ENCODE results near the gene PERM1.
"Not testable (repeated sequence)": the region's sequence is repeated elsewhere in the genome, so short reads cannot be mapped to it uniquely, and the experiment has no call there.

PERM1 gene

GRCh38 chr1:978069-978834, 3.6 kb downstream of the PERM1 start:
- no peak for DNase-seq (ENCODE audit: low spot score)

- DNase-seq (ENCODE audit: low spot score), result not testable (repeated sequence)
Measured at GRCh38 chr1:976791-977190, 5.1 kb downstream of the PERM1 start.

- DNase-seq (ENCODE audit: low spot score), result peak; percentile 84
Measured at GRCh38 chr1:975896-976683, 5.8 kb downstream of the PERM1 start.

GRCh38 chr1:975365-975764, 6.5 kb downstream of the PERM1 start:
- DNase-seq (ENCODE audit: low spot score), result no peak

- DNase-seq (ENCODE audit: low spot score), result no peak
Measured at GRCh38 chr1:974687-975328, 7.1 kb downstream of the PERM1 start.

GRCh38 chr1:974293-974640, 7.6 kb downstream of the PERM1 start:
- DNase-seq (ENCODE audit: low spot score), result no peak

- no peak for DNase-seq (ENCODE audit: low spot score)
Measured at GRCh38 chr1:973459-974292, 8.2 kb downstream of the PERM1 start.

GRCh38 chr1:972726-973458, 9.0 kb downstream of the PERM1 start:
- DNase-seq (ENCODE audit: low spot score), result no peak

- no peak for DNase-seq (ENCODE audit: low spot score)
Measured at GRCh38 chr1:971751-972506, 10.0 kb downstream of the PERM1 start.

GRCh38 chr1:970973-971730, 10.7 kb downstream of the PERM1 start:
- DNase-seq (ENCODE audit: low spot score), result no peak

GRCh38 chr1:970242-970972, 11.5 kb downstream of the PERM1 start:
- no peak for DNase-seq (ENCODE audit: low spot score)

GRCh38 chr1:969260-969855, 12.5 kb downstream of the PERM1 start:
- DNase-seq (ENCODE audit: low spot score), result no peak

GRCh38 chr1:967466-968343, 14.2 kb downstream of the PERM1 start:
- DNase-seq (ENCODE audit: low spot score), result no peak

- DNase-seq (ENCODE audit: low spot score), result peak; percentile 96
Measured at GRCh38 chr1:966704-967300, 15.1 kb downstream of the PERM1 start.

- DNase-seq (ENCODE audit: low spot score), result peak; percentile 84
Measured at GRCh38 chr1:966135-966703, 15.7 kb downstream of the PERM1 start, which contains the start of gene PLEKHN1. PLEKHN1 (plus strand) TSS chr1:966482; CDS start chr1:966532, 50 bp downstream.

GRCh38 chr1:965526-966134, 16.3 kb downstream of the PERM1 start:
- DNase-seq (ENCODE audit: low spot score), result no peak

Measured in hepatic stellate cell (primary cell).